ENCODE results near the gene ANGPTL2.
"Not testable (repeated sequence)": the region's sequence is repeated elsewhere in the genome, so short reads cannot be mapped to it uniquely, and the experiment has no call there.

Gene ANGPTL2

GRCh38 chr9:127122176-127123063, at the start of gene ANGPTL2:
TSS of gene ANGPTL2 (minus strand) at chr9:127122635. CDS start at chr9:127108731, 13,904 bp downstream.
- DNase-seq = no peak

GRCh38 chr9:127171348-127171747, 48.9 kb upstream of the ANGPTL2 start:
- not testable (repeated sequence) for DNase-seq

- no peak for DNase-seq
Observed at GRCh38 chr9:127170652-127171051, 48.2 kb upstream of the ANGPTL2 start.

- DNase-seq = no peak
Observed at GRCh38 chr9:127170103-127170502, 47.7 kb upstream of the ANGPTL2 start.

GRCh38 chr9:127169575-127169883, 47.1 kb upstream of the ANGPTL2 start:
- no peak for DNase-seq

- no peak for DNase-seq
Observed at GRCh38 chr9:127168756-127169574, 46.5 kb upstream of the ANGPTL2 start.

GRCh38 chr9:127167560-127168326, 45.3 kb upstream of the ANGPTL2 start:
- DNase-seq = no peak

GRCh38 chr9:127166651-127167524, 44.5 kb upstream of the ANGPTL2 start:
- DNase-seq = no peak

GRCh38 chr9:127166111-127166510, 43.7 kb upstream of the ANGPTL2 start:
- DNase-seq = no peak

- DNase-seq = no peak
Observed at GRCh38 chr9:127165116-127165515, 42.7 kb upstream of the ANGPTL2 start.

- no peak for DNase-seq
Observed at GRCh38 chr9:127163409-127163808, 41.0 kb upstream of the ANGPTL2 start.

- DNase-seq = no peak
Observed at GRCh38 chr9:127162864-127163365, 40.5 kb upstream of the ANGPTL2 start.

- no peak for DNase-seq
Observed at GRCh38 chr9:127162046-127162863, 39.8 kb upstream of the ANGPTL2 start.

GRCh38 chr9:127161081-127161624, 38.7 kb upstream of the ANGPTL2 start:
- DNase-seq = no peak

GRCh38 chr9:127159949-127160610, 37.6 kb upstream of the ANGPTL2 start:
- no peak for DNase-seq

- no peak for DNase-seq
Observed at GRCh38 chr9:127159325-127159801, 36.9 kb upstream of the ANGPTL2 start.

GRCh38 chr9:127158786-127159324, 36.4 kb upstream of the ANGPTL2 start:
- no peak for DNase-seq

- no peak for DNase-seq
Observed at GRCh38 chr9:127155314-127155960, 33.0 kb upstream of the ANGPTL2 start.

Data from stimulated activated naive CD4-positive, alpha-beta T cell treated with Interleukin-2 at 50 U/mL for 16 hours (primary cell).